Liver (tissue), 9 donors: ENCODE data around the gene TLL2. TPM values are rescaled to one million over a fixed set of nuclear protein-coding genes. Genes with fewer than 3 reads are reported as not detected.

Experiments used
- DNase-seq: peaks from one replicate; pipeline ENCODE4 v3.0.0-alpha.2; 2017; ENCODE audit warnings: low spot score
- H3K27ac ChIP-seq, 2 donors: one replicate each; pipeline ENCODE4 v1.7.0; 2013; ENCODE audit warnings: inconsistent platforms in 2 of 2, low read length in 2 of 2, control low read depth in 1 of 2, low read depth in 1 of 2, mild to moderate bottlenecking in 1 of 2
- H3K27me3 ChIP-seq, 4 donors: one replicate each; pipeline versions ENCODE4 v1.6.1 to v1.7.0; 2013; ENCODE audit warnings: low read length in 3 of 4, inconsistent platforms in 1 of 4, mild to moderate bottlenecking in 1 of 4, moderate library complexity in 1 of 4; ENCODE audit not compliant: control insufficient read depth in 4 of 4, insufficient read depth in 4 of 4
- H3K36me3 ChIP-seq, 4 donors: one replicate each; pipeline versions ENCODE4 v1.6.1 to v1.7.0; 2013; ENCODE audit warnings: low read length in 3 of 4, mild to moderate bottlenecking in 3 of 4, low read depth in 1 of 4, moderate library complexity in 1 of 4; ENCODE audit not compliant: control insufficient read depth in 4 of 4, insufficient read depth in 3 of 4
- H3K4me1 ChIP-seq, 4 donors: one replicate each; pipeline versions ENCODE4 v1.6.1 to v1.7.0; 2013; ENCODE audit warnings: low read length in 3 of 4, mild to moderate bottlenecking in 3 of 4, moderate library complexity in 1 of 4; ENCODE audit not compliant: control insufficient read depth in 4 of 4, insufficient read depth in 4 of 4
- H3K4me3 ChIP-seq, 3 donors: one replicate each; pipeline versions ENCODE4 v1.6.1 to v1.7.0; 2013; ENCODE audit warnings: low read length in 3 of 3, control low read depth in 1 of 3, low read depth in 1 of 3, mild to moderate bottlenecking in 1 of 3
- H3K9ac ChIP-seq, 2 donors: one replicate each; pipeline ENCODE4 v1.7.0; 2013; ENCODE audit warnings: low read length in 2 of 2, mild to moderate bottlenecking in 2 of 2, moderate library complexity in 2 of 2, control low read depth in 1 of 2, low read depth in 1 of 2
- H3K9me3 ChIP-seq, 4 donors: one replicate each; pipeline versions ENCODE4 v1.6.1 to v1.7.0; 2013; ENCODE audit warnings: low read length in 3 of 4; ENCODE audit not compliant: control insufficient read depth in 4 of 4
- ATF3 ChIP-seq: IDR thresholded peaks from 2 replicates; pipeline ENCODE4 v1.6.1; 2016; ENCODE audit warnings: antibody characterized with exemption
- CTCF ChIP-seq: fragments of 150-350 bp; IDR thresholded peaks from 2 replicates; pipeline ENCODE4 v1.5.1; 2017; ENCODE audit warnings: improper control_type of control experiment, low read depth, low read length; ENCODE audit not compliant: missing input control
- FOXA2 ChIP-seq: IDR thresholded peaks from 2 replicates; pipeline ENCODE4 v1.6.1; 2016; ENCODE audit warnings: antibody characterized with exemption
- GABPA ChIP-seq, 2 donors: IDR thresholded peaks in 1 of 2; conservative IDR thresholded peaks in 1 of 2; 2 replicates each; pipeline ENCODE4 v1.6.1; 2016; ENCODE audit warnings: antibody characterized with exemption in 2 of 2, mild to moderate bottlenecking in 1 of 2, moderate library complexity in 1 of 2
- HNF4G ChIP-seq: IDR thresholded peaks from 2 replicates; pipeline ENCODE4 v1.6.1; 2016; ENCODE audit warnings: antibody characterized with exemption
- JUND ChIP-seq, 2 donors: IDR thresholded peaks; 2 replicates each; pipeline ENCODE4 v1.6.1; 2016; ENCODE audit warnings: antibody characterized with exemption in 2 of 2
- MAX ChIP-seq: IDR thresholded peaks from 2 replicates; pipeline ENCODE4 v1.6.1; 2016; ENCODE audit warnings: antibody characterized with exemption
- RXRA ChIP-seq, 2 donors: IDR thresholded peaks; 2 replicates each; pipeline ENCODE4 v1.6.1; 2017 to 2018; ENCODE audit warnings: antibody characterized with exemption in 2 of 2, mild to moderate bottlenecking in 1 of 2
- SP1 ChIP-seq: IDR thresholded peaks from 2 replicates; pipeline ENCODE4 v1.6.1; 2018; ENCODE audit warnings: antibody characterized with exemption, mild to moderate bottlenecking
- ZBTB33 ChIP-seq: IDR thresholded peaks from 2 replicates; pipeline ENCODE4 v1.6.1; 2016; ENCODE audit warnings: antibody characterized with exemption
- WGBS: extraction: QIAGEN DNeasy Blood & Tissue Kit; methylation state at CpG from one replicate; pipeline ENCODE4 v1.1.7; 2013; 5-methylcytosine and 5-hydroxymethylcytosine counted together
- polyA plus RNA-seq, 2 donors: library from polyadenylated mRNA; stranded (reverse) in 1 of 2; unstranded in 1 of 2; fragments of 200-250 nt in 1 of 2; fragments of >200 nt in 1 of 2; fragmentation: Nextera tagmentation in 1 of 2; extraction: Ambion mirVana in 1 of 2; gene quantifications; one replicate each; pipeline versions ENCODE4 v1.2.1 to v1.2.3, GENCODE V29; 2013 to 2015
- total RNA-seq, 2 donors: library from RNA; depleted of rRNA; stranded (reverse); fragments of >200 nt; gene quantifications; one replicate each; pipeline ENCODE4 v1.2.3, GENCODE V29; 2014
- donor health status: healthy.
- donor health status: healthy.
- donor health status: healthy.
- donor health status: healthy.
- donor health status: healthy.

The TLL2 gene
- total and polyA plus RNA-seq, 4 donors = 0.06 to 0.19 (median 0.08) TPM; not detected in 1

- 79% methylated on average over 4 of the region's 4 CpGs for WGBS
- no peaks in the 10 kb centered on the region for H3K4me1 ChIP-seq
- H3K27ac ChIP-seq = no peak overlapping the region
- no peak overlapping the region for H3K4me3 ChIP-seq
- TF ChIP-seq JUND (IDR thresholded peaks at IDR 0.05) = no peak
- TF ChIP-seq ATF3 = no peak
- TF ChIP-seq SP1 = no peak
- no peak for TF ChIP-seq HNF4G
- TF ChIP-seq RXRA (IDR thresholded peaks at IDR 0.05) = no peak
- TF ChIP-seq MAX = no peak
- no peak for TF ChIP-seq GABPA (IDR thresholded peaks at IDR 0.05 in 1 of 2, conservative IDR thresholded peaks at IDR 0.05 in 1 of 2)
- TF ChIP-seq FOXA2 = no peak
- TF ChIP-seq ZBTB33 = no peak
- TF ChIP-seq CTCF = no peak
- H3K9ac ChIP-seq = no peak overlapping the region
- DNase-seq = no peak
- no peaks in the 10 kb centered on the region for H3K9me3 ChIP-seq
- H3K36me3 ChIP-seq = no peaks in the 10 kb centered on the region
- H3K27me3 ChIP-seq = no peaks in the 10 kb centered on the region
Observed at GRCh38 chr10:96317067-96317833, 196.5 kb downstream of the TLL2 start.

Other genes with a start within 250 kb of the TLL2 start
- 10 to 100 TPM in 1 of 2 donors, 1 to 10 TPM in 1; 3.3 to 19.1 TPM for gene BLNK, start 242.4 kb downstream of the TLL2 start, total RNA-seq
- 10 to 100 TPM in 1 of 2 donors, 1 to 10 TPM in 1; 9.9 to 45.2 TPM for gene BLNK, start 242.4 kb downstream of the TLL2 start, polyA plus RNA-seq
- under 1 TPM in 1 of 2 donors, not detected in 1; 0.70 TPM for gene DNTT, start 209.5 kb downstream of the TLL2 start, total RNA-seq
- gene DNTT, start 209.5 kb downstream of the TLL2 start, polyA plus RNA-seq = not detected
- not detected for gene OPALIN, start 154.9 kb downstream of the TLL2 start, total RNA-seq
- not detected for gene OPALIN, start 154.9 kb downstream of the TLL2 start, polyA plus RNA-seq
- gene TM9SF3, start 73.1 kb upstream of the TLL2 start, total RNA-seq = 100 to 1,000 TPM in 1 of 2 donors, 10 to 100 TPM in 1; 72.9 to 115 TPM
- 10 to 100 TPM; 20.5 to 37.9 TPM for gene TM9SF3, start 73.1 kb upstream of the TLL2 start, polyA plus RNA-seq
- gene PIK3AP1, start 206.6 kb upstream of the TLL2 start, total RNA-seq = 100 to 1,000 TPM in 1 of 2 donors, 10 to 100 TPM in 1; 43.0 to 137 TPM
- gene PIK3AP1, start 206.6 kb upstream of the TLL2 start, polyA plus RNA-seq = 10 to 100 TPM; 27.3 to 58.8 TPM